HPDE6-E6E7 (cell line): ENCODE measurements around the gene NOPCHAP1.

ENCODE experiments used
- DNase-seq: peaks from one replicate; pipeline ENCODE4 v3.0.0; 2011; ENCODE audit warnings: missing footprints; ENCODE audit errors: extremely low spot score

Gene NOPCHAP1

DNA sequence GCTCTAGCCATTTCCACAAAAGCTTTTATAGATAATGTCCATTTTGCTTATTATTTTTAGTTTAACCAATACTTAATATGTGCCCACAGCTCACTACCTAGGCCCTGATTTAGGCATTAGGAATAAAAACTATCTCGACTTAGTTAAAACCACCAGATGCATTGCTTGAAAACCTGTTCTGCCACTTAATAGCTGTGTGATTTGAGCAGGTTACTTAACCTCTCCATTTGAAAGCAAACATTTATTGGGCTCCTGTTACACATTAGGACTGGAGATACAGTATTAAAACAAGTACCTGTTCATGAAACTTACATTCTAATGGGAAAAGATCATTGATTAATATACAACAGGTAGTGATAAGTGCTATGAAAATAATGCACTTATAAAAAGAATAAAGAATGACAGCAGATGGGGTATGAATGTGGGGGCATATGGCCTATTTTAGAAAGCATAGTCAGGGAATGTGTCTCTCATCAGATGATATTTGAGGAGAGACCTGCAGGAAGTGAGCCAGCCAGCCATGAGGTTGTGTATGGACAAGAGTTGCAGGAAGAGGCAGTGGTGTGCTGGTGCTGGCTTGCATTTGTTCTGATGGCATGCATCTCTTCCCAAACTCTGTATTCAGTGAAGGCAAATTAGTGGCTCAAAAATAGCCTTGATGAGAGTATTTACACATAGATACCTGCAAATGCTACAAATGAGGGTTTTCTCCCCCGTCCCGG, 34.3 kb downstream of the NOPCHAP1 start:
- no peak for DNase-seq

DNA sequence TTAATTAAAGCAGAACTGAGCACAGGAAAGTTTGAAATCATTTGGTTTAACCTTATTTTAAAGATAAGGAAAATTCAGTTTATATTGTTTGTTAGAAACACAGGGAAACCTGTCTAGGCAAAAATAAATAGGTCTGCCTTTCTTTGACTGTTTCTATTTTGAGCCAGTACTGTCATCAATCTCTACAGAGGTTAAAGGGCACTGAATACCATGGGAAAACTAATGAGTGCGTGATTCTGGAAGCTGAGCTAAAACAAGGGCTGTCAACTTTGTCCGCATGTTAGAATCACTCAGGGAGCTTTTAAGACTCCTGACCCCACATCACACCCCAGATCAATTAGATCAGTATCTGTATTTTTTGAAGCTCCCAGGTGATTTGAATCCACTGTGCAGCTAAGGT, 38.8 kb downstream of the NOPCHAP1 start:
- DNase-seq = no peak

DNA sequence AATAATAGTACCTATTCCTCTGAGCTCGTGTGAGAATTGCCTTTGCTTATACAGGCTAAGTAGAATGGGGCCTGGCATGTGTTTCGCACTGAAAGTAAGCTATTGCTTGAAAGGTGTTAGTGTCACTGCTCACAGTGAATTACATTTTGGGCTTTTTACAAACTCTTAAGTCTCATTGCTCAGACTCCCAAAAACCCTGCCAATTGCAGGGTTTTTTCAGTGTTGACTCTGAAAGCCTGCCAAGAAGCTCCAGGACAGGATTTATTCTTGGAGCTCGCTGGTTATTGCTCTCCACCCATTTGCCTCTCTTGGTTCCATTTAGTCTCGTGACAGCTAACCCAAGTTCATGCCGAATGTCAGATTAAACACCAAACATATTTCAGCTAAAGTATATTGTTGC, 39.8 kb downstream of the NOPCHAP1 start:
- no peak for DNase-seq

DNA sequence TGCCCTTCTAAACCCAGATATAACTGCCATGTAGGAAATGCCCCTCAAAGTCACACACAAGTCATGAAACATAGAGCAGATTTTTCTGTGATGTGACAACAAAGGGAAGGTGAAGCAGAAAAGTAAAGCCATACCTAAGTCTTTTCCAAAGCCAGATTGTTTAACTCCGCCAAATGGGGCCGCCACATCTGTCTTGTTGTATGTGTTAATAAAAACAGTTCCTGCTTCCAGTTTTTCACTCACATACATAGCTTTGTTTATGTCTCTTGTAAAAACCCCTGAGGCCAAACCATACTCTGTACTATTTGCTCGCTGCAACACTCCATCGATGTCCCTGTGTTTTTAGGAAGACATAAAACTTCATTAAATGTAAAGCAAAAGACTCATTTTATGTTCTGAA, 40.3 kb downstream of the NOPCHAP1 start:
- no peak for DNase-seq

DNA sequence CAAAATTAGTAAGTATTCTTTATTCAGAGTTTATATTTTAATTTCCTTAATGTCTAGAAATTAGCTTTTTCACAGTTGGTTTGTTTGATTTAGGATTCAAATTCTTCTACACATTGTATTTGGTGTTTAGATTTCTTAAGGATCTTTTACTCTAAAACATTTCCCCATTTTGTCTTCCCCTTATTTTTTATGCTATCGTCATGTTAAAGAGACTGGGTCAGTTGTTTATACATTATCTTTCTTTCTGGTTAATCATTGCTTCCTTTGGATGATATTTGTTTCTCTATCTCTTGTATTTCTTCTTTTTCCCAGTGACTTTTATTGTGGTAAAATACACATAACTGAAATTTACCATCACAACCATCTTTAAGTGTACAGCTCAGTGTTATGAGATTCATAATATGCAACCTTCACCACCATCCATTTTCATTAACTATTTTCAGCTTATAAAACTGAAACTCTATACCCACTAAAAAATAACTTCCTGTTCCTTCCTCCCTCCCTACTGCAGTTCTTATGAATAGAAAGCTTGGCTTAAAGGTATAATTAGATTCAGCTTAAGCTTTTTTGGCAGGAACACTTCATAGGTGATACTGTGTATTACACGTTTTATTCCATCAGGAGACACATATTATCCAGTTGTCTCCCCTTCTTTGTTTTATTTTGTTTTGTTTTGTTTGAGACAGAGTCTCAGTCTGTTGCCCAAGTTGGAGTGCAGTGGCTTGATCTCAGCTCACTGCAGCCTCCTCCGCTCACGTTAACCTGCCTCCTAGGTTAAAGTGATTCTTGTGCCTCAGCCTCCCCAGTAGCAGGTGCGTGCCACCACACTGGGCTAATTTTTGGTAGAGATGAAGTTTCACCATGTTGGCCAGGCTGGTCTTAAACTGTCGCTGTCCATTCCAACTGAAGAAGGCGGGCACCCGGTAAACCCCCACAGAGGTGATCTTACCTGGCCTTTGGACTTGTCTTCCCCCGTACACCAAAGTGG, 45.0 kb downstream of the NOPCHAP1 start:
- DNase-seq = no peak

DNA sequence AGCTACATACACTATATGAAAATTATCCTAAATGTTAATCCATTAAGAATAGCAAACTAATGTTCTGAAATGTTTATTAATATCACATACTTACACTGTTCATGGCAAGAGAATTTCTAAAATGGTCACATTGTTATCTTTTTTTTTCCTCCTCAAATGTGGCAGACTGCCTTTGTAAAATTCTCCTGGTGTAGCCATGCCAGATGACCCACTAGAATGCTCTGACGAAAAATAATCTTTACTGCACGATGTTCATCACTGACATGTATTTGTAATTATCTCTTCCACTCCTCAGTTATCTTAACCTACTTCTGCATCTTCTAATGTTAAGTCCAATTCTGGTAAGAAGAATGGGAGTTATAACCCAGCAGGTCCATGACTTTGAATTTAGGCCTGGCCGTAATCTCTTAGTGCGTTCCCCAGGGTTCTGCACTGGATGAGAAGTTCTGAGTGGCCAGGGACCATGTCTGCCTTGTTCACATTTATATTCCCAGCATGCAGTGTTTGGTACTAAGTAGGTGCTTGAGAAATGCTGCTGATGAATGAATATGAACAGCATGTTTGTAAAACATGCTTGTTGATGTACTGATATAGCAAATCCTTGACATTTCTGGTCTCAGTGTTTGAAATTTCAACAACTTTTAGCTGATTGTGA, 46.7 kb downstream of the NOPCHAP1 start:
- DNase-seq = no peak

DNA sequence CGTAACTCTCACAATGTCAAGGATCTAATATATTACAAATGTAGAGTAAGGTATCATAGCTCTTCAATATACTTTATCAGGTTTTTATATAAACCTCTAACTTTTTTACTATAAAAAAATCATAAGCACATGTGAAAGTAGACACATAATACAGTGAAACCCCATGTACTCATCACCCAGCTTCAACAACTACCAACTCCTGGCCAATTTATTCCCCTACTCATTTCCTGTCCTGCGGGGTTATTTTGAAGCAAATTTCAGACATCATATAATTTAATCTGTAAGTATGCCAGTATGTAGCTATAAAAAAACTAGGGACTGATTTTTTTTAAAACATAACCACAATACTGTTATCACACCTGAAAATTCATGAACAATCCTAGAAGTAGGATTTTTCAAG, 47.7 kb downstream of the NOPCHAP1 start:
- no peak for DNase-seq
